HG02884 (cell line): ENCODE data around the gene ULK2.
"Not testable (repeated sequence)": the region's sequence is repeated elsewhere in the genome, so short reads cannot be mapped to it uniquely, and the experiment has no call there.

Experiments
- ATAC-seq: cut with Tn5 transposase; IDR thresholded peaks from one replicate; pipeline ENCODE4 v1.9.1; 2021; ENCODE audit warnings: mild to moderate bottlenecking, moderate library complexity; ENCODE audit not compliant: unreplicated experiment

The ULK2 gene

GRCh38 chr17:19867329-19868078, at the start of gene ULK2:
ULK2 (minus strand) TSS chr17:19867936; CDS start chr17:19867417, 519 bp downstream.
- no peak for ATAC-seq

GRCh38 chr17:19915245-19915978, 47.7 kb upstream of the ULK2 start:
- ATAC-seq = no peak

- ATAC-seq = no peak
Observed at GRCh38 chr17:19911033-19911432, 43.3 kb upstream of the ULK2 start.

DNA sequence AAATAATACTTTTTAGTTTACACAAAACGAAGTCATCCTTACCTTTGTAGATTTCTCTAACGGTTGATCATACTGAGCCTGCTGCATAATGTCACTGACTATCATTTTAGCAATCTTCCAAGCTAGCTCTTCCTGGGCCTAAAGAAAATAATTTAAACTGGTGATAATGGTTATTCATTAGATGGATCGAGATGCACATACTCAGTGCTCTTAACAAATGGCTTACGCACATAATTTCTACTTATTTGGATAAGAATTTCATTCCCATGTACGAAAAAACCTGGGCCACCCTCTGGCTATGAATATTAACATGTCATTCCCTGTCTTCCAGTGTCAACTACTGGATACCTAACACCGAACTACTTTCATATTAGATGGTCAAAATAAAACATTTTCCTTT, 41.4 kb upstream of the ULK2 start:
- no peak for ATAC-seq

DNA sequence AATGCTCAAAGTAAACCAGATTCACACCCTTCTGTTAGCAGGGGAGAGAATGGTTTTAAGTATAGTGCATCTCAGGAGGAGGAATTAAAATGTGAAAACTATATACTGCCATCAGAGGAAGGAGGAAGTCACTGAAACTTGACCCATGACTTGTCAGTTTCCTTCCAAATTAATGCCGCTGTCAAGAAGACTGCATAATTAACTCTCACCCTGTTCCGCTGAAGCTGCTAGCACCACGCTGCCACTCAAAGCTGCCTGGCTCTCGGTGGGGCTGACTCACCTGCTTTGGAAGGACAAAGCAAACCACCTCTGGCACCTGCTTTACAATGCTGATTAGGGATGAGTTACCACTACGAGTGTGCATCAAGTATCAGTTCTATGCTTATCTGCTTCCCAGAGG, 37.8 kb upstream of the ULK2 start:
- ATAC-seq = no peak

- no peak for ATAC-seq
Observed at GRCh38 chr17:19904924-19905323, 37.2 kb upstream of the ULK2 start.

GRCh38 chr17:19904412-19904811, 36.7 kb upstream of the ULK2 start:
- no peak for ATAC-seq

- ATAC-seq = no peak
Observed at GRCh38 chr17:19900809-19901208, 33.1 kb upstream of the ULK2 start.

DNA sequence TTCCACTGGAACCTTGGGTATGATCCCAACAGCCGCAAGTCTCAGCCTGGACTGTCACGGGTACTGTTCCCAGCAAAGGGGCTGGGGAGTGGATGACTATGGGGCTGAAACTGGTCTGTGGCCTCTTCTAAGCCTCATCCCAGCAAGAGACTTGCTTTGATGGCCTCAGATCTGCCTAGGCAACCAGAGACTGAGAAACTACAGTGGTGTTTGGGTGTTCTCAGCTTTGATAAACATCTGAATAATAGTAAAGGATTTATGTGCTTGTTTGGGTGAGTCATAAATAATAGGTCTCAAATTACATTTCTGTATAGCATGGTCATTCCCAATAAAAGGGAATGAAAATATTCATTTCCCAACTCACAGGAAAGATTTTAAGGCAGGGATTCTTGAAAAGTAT, 30.2 kb upstream of the ULK2 start:
- ATAC-seq = no peak

- no peak for ATAC-seq
Observed at GRCh38 chr17:19897090-19897837, 29.5 kb upstream of the ULK2 start.

GRCh38 chr17:19896679-19897078, 28.9 kb upstream of the ULK2 start:
- no peak for ATAC-seq

DNA sequence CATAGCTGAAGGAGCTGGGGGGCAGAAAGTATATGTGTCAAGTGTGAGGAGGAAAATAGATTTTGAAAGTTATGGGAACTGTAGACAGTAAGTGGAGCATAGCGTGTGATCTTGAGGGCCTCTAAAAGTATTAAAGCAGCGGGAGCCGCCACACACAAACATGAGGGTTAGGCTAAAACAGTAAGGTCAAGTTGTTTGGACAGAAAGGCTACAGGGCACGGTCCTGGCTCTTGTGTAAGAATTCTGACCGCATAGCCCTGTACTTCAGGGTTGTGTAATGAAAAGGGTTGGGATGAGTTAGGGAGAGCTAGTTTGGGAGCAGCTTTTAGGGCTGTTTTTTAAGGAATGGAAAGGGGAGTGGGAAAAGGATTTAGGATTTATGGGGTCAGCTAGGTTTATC, 22.8 kb upstream of the ULK2 start:
- ATAC-seq = not testable (repeated sequence)

DNA sequence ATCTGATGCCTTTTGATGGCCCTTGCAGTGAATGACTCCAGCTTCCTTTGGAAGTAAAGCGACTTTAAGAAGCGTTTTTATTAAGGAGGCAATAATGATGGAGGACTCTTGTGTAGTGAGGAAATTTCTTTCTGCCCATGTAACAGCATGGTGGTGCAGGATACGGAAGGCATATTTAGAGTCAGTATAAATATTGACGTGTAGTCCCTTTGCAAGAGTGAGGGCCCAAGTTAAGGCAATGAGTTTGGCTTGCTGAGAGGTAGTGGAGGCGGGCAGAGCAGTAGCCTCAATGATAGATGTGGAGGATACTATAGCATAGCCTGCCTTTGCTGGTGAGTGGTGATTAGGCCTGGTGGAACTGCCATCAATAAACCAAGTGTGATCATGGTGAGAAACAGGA, 22.3 kb upstream of the ULK2 start:
- not testable (repeated sequence) for ATAC-seq

- no peak for ATAC-seq
Observed at GRCh38 chr17:19886116-19886515, 18.4 kb upstream of the ULK2 start.

DNA sequence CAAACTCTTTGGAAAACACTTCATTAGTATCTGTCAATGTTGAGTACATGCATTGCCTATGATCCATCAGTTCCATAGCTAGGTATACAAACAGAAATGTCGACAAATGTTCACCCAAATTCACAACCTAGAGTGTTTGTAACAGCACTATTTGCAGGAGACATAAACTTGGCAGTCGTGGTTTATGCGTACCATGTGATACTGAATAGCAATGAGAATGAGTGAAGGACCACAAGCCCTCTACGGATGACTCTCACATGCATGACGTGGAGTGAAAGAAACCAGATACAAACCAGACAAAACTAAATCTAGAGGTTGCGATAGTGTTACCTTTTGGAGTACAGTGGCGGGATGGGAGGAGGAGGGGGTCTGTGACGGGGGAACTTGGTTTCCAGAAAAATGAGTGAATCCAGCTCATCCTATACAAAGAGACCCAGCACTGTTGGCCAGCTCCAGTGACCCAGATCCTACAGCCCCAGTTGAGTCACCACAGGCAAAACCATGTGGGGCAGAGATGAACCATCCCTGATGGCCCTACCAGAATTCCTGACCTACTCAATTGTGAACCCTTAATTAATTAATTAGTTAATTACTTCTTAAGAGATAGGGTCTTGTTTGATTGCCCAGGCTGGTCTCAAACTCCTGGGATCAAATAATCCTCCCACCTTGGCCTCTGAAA, 15.9 kb upstream of the ULK2 start:
- no peak for ATAC-seq

DNA sequence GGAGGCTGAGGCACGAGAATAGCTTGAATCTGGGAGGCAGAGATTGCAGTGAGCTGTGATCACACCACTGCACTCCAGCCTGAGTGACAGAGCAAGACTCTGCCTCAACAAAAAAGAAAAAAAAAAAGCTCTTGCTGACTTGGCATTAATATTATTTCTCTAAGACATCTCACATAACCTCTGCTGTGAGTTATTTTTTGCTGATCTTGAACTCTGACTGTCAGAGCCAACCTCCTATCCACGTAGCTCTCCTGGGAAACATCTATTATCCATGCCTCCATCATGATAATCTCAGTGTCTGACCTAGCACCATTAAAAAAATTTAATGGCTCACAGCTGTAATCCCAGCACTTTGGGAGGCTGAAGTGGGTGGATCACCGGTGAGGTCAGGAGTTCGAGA, 12.7 kb upstream of the ULK2 start:
- ATAC-seq = no peak

- ATAC-seq = no peak
Observed at GRCh38 chr17:19877364-19877945, 9.7 kb upstream of the ULK2 start.

- no peak for ATAC-seq
Observed at GRCh38 chr17:19876529-19877161, 8.9 kb upstream of the ULK2 start.

GRCh38 chr17:19874256-19874655, 6.5 kb upstream of the ULK2 start:
- no peak for ATAC-seq

DNA sequence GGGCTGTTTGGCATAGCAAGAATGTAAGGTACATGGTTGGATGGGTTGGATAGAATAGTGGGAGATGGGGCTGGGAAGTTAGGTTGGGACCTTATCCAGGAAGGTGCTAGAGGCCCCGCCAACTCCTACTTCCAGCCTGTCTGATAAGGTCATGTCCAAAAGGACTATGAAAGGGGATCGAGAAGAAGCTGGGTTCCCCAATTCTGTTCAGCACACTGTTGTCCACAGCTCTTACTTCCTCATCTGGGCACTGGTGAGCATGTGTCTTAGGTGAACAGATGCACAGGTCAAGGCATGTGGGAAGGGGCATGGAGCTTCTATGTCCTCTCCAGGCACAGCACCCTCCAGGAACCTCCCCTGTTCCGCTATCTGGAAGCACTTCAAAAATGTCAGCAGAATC, 5.6 kb upstream of the ULK2 start:
- no peak for ATAC-seq

GRCh38 chr17:19868079-19868395, 301 bp upstream of the ULK2 start:
- no peak for ATAC-seq
